Measurements from ENCODE around the gene ACADS. TPM values are rescaled to one million over a fixed set of nuclear protein-coding genes. Genes with fewer than 3 reads are reported as not detected.

ACADS gene
- total and polyA plus RNA-seq, 2 of the 8 experiments (the other 6 are each of a cell fraction or from before 2014, with no cell fraction given), result 4.9 to 7.5 TPM

DNA sequence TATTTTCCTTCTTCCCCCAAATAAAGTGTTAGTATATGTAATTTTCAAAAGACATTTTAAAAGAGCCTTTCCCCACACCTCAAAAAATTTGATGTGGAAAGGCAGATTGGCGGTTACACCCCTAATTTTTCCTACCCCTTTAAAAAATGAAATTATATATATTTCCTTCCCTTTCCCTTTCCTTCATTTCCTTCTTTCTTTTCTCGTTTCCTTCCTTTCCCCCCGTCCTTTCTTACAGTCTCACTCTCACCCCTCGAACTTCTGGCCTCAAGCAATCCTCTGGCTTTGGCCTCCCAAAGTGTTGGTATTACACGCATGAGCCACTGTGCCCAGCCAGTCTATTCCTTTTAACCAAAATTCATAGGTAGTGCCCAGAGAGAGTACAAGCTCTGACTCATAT, 19.6 kb upstream of the ACADS start:
- no peak for FAIRE-seq
- H4K20me1 ChIP-seq (replicated peaks in 1 of 2; ENCODE audit: control insufficient read depth in 1 of 2, insufficient read depth in 2 of 2, low read length in 2 of 2), result no peaks in the 10 kb centered on the region

More for the DNA sequence above, 19.6 kb upstream of the ACADS start:
- Histone ChIP-seq H3K14ac (ENCODE audit: insufficient read length) (no peak overlapping the region), H3K27ac (ENCODE audit: low read depth, low read length) (no peak overlapping the region), H3K79me2 (ENCODE audit: control insufficient read depth in 1 of 2, insufficient read depth in 2 of 2, low read length in 2 of 2) (peaks cover 0 to 6% of the 10 kb centered on the region in 2 experiments; a peak in 2 of 4 replicates), H4K8ac (ENCODE audit: extremely low read depth, insufficient read depth, low read length) (no peak overlapping the region), H2BK5ac (ENCODE audit: low read depth, low read length) (no peak overlapping the region), H4K91ac (replicated peaks; ENCODE audit: insufficient read length, low read length) (no peak overlapping the region), H3K36me3 (ENCODE audit: control insufficient read depth in 2 of 4, insufficient read depth in 4 of 4, low read length in 3 of 4) (peaks cover 6 to 24% (median 9%) of the 10 kb centered on the region in 4 experiments; a peak in 7 of 8 replicates), H2AK5ac (ENCODE audit: low read depth, low read length) (no peak overlapping the region), H2BK20ac (ENCODE audit: low read length) (no peak overlapping the region), H3K23me2 (ENCODE audit: low read depth, low read length) (peaks cover under 1% of the 10 kb centered on the region; the same call in 1 of the 2 replicates), H3K4me1 (replicated peaks in 1 of 4; ENCODE audit: control insufficient read depth in 3 of 4, insufficient read depth in 4 of 4, low read length in 3 of 4) (peaks cover 0 to 6% (median 4%) of the 10 kb centered on the region in 4 experiments; a peak in 5 of 7 replicates), H3K23ac (ENCODE audit: insufficient read length) (no peak overlapping the region), H3K4me3 (ENCODE audit: extremely low read depth in 1 of 4, insufficient read depth in 2 of 4, low read depth in 3 of 4, low read length in 4 of 4) (no peak overlapping the region), H3K4ac (replicated peaks; ENCODE audit: insufficient read length, low read depth, low read length) (no peak overlapping the region), H3K9ac (replicated peaks in 1 of 4; ENCODE audit: extremely low read depth in 1 of 4, low read depth in 3 of 4, low read length in 3 of 4) (no peak overlapping the region), H3K4me2 (ENCODE audit: insufficient read depth in 1 of 2, low read depth in 2 of 2, low read length in 2 of 2) (no peak overlapping the region), H3K27me3 (replicated peaks in 1 of 4; ENCODE audit: control insufficient read depth in 3 of 4, extremely low read depth in 1 of 4, insufficient read depth in 3 of 4, low read length in 3 of 4) (no peaks in the 10 kb centered on the region), H2AFZ (ENCODE audit: low read length) (no peak overlapping the region), H3K79me1 (ENCODE audit: low read depth, low read length) (no peaks in the 10 kb centered on the region; the same call in 1 of the 2 replicates), H2BK15ac (ENCODE audit: low read length) (no peak overlapping the region), H2BK120ac (replicated peaks; ENCODE audit: low read depth, low read length) (no peak overlapping the region), H3K18ac (ENCODE audit: extremely low read depth, low read length) (no peak overlapping the region), H3K56ac (replicated peaks; ENCODE audit: insufficient read length, low read depth, low read length) (no peak overlapping the region), H3K9me3 (ENCODE audit: insufficient read depth in 2 of 2, low read depth in 1 of 2, low read length in 1 of 2) (no peaks in the 10 kb centered on the region), H4K5ac (ENCODE audit: insufficient read length, low read depth, low read length) (no peak overlapping the region), H2BK12ac (ENCODE audit: low read depth, low read length) (no peak overlapping the region)
- 85 to 100% methylated on average over 3 to 5 of the region's 5 CpGs for WGBS, 2 experiments (ENCODE audit: extremely low coverage in 1 of 2, insufficient coverage in 1 of 2, insufficient read length in 1 of 2, insufficient replicate concordance in 2 of 2, low coverage in 1 of 2, low lambda C conversion rate in 2 of 2, missing lambda C conversion rate in 1 of 2)
- CTCF ChIA-PET (ENCODE audit: partially characterized antibody), result interaction anchor here (0.6 to 3.6 kb wide), 6 partner anchors 46 to 1601 kb away, joined by 3 to 18 read pairs (median 6); no protein-coding TSS in a partner anchor
- no peak for TF ChIP-seq BCL11A (IDR thresholded peaks at IDR 0.05; ENCODE audit: low read depth in 2 of 2, low read length in 2 of 2)
- POLR2A ChIA-PET (ENCODE audit: partially characterized antibody), result interaction anchor here (0.6 to 2.4 kb wide), 3 partner anchors 19 to 305 kb away, joined by 3 to 10 read pairs (median 3); partner anchors contain the start of genes CABP1 and MLEC
- no peak for DNase-seq (ENCODE audit: low read depth in 1 of 2, low spot score in 2 of 2)
